Ureter (tissue), 1 donor: ENCODE measurements around the gene PSMD2. TPM values are rescaled to one million over a fixed set of nuclear protein-coding genes. Genes with fewer than 3 reads are reported as not detected.
"Not testable (repeated sequence)": the region's sequence is repeated elsewhere in the genome, so short reads cannot be mapped to it uniquely, and the experiment has no call there.

Source experiments
- DNase-seq: peaks from one replicate; pipeline ENCODE4 v3.0.0-alpha.2; 2020; ENCODE audit warnings: low spot score
- total RNA-seq: library from RNA; stranded (reverse); gene quantifications from one replicate; pipeline ENCODE4 v1.2.4, GENCODE V29; 2023
- donor health status: DM: yes; HTN: yes; CAD: no.

Gene PSMD2
- 136 TPM for total RNA-seq

DNA sequence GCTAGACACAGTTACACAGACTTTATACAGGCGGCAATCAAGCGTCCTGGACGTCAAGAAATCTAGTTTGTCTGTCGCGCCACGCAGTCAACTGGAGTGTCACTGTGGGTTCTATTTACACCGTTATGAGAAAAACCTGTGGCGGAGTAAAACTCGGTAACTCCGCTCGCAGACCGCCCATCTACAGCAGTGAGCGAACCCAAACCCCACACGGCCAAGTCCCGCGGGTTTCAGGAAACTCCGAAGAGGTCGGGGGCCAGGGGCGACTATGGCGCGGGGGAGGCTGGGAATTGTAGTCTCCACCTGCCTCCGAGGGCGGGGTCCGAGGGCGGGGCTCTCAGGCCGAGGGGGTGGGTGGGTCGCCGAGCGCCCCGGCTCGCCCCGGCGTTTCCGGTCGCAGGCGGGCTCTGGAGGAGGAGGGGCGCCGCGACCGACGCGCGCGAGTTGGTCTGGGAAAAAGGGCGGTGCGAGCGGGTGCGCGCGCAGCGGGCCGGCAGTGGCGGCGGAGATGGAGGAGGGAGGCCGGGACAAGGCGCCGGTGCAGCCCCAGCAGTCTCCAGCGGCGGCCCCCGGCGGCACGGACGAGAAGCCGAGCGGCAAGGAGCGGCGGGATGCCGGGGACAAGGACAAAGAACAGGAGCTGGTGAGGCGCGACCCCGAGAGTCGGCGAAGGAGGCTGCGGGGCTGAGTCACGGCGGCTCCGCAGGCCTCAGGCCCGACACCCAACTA, at the start of gene PSMD2:
PSMD2 (plus strand) TSS at position 483 of the 729 bp plus-strand sequence; CDS start at position 509, 26 bp downstream.
- DNase-seq: peak; percentile 98

DNA sequence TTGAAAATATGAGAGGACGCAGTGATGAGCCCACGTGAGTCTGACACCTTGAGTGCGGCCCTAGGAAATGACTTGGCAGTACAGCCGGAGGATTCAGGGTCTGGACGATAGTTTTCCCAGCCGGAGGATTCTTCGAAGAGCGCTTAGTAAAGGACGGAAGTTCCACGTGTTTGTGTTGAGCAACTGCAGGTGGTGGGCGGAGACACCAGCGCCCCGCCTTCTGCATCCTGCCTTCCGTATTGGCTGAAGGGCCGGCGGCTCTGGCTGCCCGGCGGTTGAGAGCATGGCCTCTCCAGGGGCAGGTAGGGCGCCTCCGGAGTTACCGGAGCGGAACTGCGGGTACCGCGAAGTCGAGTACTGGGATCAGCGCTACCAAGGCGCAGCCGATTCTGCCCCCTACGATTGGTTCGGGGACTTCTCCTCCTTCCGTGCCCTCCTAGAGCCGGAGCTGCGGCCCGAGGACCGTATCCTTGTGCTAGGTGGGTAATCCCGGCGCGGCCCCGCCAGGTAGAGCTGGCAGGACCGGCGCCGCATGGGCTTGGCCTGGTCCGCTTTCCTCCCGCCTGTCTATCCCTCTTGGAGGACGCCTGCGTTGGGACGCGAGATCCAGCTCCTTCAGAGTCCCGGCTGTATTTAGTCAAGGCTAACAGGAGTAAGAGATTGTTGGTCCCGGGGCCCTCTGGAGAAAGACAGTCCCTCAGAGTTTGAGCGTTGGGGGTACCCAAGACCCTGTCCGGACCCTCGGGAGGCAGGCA, 49.5 kb upstream of the PSMD2 start, which contains the start of gene EEF1AKMT4:
EEF1AKMT4 (plus strand) TSS at position 261 of the 755 bp plus-strand sequence; CDS start at position 284, 23 bp downstream.
- DNase-seq: peak; percentile 96

DNA sequence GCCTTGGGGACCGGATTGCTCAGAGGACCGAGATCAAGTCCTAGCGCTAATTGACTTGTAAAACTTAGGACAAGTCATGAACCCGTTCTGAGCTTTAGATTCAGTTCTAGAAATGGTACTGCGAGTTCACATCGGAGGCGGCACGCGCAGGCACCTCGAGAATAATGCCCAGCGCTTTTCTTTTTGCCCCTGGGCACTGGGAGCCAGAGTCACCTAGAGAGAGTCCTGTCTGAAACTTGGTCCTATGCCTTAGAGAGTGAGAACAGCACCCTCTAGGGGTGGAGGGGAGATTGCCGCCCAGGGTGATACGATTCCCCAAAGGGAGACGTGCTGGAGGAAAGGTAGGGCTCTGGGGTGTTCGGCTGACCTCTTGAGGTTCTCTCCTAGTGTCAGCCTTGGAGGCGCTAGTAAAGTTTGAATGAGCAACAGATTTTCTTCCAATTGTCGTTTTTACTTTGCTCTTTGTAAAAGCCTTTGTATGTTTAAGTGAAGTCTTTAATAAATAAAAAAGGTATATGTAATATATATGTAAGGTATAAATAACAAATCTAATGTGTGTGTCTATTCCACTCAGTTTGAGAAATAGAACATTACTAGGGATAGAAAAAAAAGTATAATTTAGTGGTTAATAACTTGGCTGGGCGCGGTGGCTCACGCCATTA, 48.7 kb upstream of the PSMD2 start:
- peak; percentile 90 for DNase-seq

DNA sequence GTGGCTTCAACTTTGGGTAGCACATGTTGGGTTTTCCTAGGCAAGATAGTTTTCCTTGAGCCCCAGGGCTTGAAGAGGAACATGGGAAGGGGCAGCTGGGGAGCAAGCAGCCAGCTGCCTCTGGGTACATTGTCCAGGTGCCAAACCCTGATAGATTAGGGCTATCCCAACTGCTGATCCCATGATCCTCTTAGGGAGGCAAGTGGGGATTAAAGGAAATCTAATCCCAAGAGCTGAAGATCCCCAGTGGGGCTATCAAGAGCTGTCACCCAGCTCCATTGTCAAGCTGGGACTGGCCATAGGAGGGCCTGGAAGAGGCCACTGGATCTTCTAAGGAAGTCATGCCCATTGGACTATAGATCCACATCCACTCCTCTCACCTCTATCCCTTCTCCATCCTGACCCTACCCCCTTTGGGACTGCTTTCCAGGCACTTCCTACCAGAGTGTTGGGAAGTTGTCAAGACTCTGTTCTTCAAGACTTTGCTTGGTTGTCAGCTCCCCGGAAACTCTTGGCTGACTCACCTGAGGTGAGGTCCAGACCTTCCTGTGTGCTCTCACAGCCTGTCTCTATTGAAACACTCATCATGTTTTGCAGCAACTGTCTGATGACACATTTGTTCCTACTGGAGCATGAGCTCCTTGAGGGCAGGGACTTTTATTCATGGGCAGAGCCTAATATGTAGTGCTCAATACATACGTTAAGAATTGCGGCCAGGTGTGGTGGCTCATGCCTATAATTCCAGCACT, 43.6 kb upstream of the PSMD2 start:
- DNase-seq: no peak

DNA sequence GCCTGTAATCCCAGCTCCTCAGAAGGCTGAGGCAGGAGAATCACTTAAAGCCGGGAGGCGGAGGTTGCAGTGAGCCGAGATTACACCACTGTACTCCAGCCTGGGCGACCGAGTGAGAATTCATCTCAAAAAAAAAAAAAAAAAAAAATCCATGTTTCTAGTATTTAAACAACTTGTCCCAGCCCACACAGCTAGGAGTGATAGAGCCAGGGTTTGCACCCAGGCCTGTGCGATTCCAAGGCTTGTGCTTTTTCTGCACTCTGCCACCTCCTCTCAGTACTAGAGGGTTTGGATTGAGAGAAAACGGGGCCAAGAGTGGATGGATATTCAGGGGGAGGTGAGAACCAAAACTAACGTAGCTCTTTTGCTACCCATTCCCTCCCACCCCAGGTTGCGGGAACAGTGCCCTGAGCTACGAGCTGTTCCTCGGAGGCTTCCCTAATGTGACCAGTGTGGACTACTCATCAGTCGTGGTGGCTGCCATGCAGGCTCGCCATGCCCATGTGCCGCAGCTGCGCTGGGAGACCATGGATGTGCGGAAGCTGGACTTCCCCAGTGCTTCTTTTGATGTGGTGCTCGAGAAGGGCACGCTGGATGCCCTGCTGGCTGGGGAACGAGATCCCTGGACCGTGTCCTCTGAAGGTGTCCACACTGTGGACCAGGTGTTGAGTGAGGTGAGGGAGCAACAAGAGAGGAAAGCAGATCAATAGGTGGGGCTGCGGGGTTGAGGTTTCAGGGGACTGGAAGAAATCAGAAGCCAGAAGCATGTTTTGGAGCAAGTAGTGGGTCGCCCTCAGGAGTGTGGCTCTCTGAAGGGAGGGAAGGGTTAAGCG, 41.7 kb upstream of the PSMD2 start:
- no peak for DNase-seq

DNA sequence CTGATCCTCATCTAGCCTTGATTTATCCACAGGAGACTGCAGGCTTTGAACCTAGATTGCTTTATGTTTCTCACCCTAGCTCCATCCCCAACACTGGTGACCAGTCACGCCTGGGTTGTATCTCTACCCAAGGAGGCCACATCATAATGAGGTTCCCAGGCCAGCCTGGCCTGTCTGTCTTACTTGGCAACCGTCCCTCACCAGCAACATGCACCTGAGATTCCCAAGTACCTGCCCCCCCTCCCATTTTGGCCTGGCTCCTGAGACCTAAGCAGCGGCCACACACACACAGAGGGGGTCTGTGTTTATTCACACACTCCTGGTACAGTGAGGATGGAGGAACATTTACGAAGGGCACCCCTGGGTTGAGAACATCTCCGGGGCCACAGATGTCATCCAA, 40.1 kb upstream of the PSMD2 start:
- no peak for DNase-seq

DNA sequence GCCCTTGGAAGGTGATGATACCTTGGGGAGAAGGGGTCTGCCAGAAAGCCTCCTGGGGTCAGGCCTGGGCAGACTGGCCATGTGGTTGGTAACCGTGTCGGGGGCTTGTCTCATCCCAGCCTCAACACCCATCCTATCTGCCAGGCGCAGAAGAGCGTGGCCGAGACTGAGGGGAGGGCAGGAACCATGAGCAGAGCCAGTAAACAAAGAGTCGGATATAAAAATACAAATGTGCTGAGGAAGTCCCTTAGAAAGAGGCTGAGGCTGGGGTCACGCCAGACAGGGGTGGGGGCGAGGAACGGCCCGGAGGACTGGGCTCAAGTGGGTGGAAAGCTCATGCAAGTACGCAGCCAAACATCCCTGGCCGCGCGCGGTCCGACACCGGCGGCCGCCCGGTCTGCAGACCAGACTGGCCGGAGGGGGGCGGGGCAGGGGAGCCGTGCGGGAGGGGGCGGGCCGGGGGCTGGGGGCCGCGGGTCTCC, 39.6 kb upstream of the PSMD2 start:
- DNase-seq: no peak

DNA sequence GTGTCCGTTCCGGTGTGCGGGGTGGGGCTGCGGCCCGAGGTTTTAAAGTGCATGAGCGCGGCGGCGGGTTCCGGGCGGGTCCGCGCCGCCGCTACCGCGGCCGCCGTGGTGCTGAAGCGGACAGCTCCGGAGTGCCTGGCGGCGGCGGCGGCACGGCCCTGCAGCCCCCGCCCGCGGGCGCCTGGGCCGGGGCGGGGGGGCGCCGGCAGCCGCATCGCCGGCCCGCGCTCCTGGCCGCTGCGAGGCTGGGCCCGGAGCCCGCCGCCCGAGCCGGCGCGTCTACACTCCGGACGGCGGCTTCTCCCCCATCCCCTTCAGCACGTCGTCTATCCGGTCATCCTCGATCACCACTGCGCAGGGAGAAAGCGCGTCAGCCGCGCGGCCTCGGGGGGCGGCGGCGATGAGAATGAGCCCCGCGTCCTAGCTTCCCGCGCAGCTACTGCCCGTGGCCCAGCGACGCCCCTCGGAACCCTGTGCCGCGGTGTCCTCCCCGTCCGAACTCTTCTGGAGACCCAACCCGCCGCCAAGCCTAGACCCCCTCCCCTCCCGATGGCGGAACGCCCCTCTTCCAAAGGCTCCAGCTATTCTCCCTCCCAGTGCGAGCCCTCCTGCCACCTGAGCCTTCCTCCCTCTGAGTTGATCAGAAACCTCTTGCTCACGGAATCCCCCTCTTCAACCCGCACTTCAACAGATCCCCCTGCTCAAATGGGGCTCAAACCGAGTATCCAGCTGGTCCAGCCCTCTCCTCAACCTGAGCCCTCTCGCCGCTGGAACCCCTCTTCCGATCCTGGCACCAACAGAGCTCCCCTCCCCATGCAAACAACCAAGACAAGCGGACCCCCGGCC, 38.9 kb upstream of the PSMD2 start:
- DNase-seq: no peak

DNA sequence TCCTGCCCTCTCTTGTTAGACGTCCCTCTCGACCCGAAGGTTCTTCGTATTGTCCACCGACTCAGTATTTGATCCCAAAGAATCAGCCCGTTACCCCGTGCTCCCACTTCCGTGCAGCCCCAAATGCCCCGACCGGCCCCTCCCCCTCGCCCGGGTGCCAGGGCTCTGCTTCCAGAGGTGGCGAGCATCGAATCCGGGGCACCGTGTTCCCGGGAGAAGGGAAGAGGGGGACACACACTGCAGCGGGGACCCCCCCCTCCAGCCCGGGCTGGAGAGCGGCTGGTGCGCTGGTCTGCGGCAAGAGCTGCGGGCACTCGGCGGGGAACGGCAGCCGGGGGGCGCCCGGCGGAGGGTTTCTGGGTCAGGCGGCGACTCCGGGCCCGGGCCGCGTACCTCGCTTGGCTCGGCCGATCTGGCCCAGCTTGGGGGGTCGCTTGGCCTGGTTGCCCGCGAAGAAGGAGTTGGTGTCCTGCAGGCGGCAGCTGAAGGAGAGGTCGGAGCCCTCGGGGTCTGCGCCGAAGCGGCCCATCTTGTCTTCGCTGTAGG, 38.2 kb upstream of the PSMD2 start:
- no peak for DNase-seq

DNA sequence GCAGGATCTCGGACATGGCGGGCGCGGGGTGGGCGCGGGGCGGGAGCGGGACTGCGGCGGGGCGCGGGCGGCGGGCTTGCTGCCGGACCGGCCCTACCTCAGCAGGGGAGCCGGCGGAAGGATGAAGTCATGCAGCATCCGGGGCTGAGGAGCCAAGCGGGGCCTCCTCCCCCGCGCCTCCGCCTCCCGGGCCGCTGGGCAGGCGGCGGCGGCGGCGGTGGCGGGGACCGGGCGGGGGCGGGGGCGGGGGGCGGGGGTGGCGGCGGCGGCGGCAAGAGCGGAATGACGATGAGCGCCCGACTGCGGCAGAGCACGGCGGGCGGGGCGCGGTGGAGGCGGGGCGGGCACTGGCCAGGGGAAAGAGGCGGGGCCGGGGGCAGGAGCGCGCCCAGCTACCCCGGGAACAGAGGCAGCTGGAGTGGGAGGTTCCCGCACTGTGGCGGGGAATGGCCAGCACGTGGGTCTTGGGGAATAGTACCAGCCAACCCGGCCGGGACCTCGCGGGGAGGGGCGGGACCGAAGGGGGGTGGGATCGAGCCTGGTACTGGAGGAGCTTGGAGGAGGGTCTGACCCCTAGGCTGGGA, 37.7 kb upstream of the PSMD2 start, which contains the start of gene CAMK2N2:
CAMK2N2 (minus strand) TSS at position 284 of the 584 bp plus-strand sequence; CDS start at position 16, 268 bp downstream.
- no peak for DNase-seq

DNA sequence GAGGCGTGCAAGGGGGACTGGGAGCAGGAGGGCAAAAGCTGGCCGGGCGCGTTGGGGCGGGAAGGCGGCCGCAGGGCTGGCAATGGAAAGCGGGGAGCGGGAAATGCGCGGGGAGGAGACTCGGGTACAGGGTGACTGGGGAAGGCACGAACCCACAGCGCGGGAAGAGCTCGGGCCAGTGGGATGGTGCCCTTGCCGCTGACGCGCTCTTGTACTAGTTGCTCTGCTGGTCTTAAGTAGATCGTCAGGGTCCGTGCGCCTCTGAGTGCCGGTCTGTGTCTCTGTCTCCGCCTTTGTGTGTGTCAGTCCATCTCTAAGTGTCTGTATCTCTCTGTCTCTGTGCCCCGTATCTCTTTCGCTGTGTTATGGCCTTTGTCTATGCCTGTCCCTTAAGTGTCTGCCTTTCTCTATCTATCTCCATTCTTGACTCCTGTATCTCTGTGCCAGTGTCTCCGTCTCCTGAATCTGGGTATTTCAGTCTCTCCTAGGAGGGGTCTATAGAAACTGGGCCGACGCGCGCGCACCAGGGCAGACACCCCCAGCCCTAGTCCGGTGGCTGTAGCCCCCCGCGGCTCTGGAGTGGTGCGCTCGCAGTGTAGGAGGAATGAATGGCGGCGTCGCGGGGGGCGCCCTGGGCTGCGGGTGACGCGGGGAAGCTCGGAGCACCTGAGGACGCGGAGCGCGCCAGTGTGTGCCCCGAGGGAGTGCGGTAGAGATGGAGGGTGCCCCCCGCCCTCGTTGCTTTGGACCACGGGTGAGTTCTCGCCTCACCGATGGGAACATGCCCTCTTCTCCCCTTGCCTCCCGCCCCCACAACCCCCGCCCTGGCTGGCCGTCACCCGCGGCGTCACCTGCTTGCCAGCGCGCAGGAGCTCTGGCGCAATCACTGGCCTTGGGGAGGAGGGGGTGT, 36.9 kb upstream of the PSMD2 start:
- DNase-seq: no peak

DNA sequence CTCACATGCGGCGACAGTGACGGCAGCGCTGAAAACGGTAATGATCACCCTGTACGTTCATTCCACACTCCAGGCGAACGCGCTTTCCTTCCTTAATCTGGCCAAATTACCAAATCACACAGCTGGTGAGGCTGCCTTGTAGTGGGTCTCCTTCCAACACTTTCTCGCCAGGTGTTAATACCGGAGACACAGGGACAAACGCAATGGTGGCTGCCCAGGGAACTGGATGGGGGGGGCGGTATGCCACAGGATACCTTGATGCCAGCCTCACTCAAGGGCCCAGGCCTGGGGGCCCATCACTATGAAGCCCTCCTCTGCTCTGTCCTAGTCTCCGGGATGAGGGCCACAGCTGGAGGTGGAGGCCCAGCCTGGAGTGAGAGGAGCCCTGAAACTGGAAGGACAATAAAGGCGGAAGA, 36.3 kb upstream of the PSMD2 start:
- DNase-seq: no peak

DNA sequence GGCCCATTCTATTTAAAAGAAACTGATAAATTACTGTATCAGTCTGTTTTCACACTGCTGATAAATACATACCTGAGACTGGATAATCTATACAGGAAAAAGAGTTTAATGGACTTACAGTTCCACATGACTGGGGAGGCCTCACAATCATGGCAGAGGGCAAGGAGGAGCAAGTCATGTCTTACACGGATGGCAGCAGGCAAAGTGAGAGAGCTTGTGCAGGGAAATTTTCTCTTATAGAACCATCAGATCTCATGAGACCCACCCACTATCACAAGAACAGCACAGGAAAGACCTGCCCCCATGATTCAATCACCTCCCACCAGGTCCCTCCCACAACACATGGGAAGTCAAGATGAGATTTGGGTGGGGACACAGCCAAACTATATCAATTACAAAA, 31.8 kb upstream of the PSMD2 start:
- DNase-seq: not testable (repeated sequence)

DNA sequence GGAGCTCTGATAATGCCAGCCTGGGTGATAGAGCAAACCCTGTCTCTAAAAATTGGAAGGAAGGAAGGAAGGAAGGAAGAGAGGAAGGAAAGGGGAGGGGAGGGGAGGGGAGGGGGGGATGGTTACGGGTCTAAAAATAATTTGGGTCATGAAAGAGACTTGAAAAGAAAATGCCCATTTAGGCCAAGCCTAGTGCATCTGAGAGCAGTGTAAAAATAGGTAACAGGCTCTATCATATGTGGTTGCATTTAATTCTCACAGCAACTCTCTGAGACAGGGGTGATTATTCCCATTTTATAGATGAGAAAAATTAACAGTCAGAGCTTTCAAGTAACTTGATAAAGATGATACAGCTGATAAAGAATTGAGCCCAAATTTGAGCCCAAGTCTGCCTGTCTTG, 26.8 kb upstream of the PSMD2 start:
- DNase-seq: no peak

DNA sequence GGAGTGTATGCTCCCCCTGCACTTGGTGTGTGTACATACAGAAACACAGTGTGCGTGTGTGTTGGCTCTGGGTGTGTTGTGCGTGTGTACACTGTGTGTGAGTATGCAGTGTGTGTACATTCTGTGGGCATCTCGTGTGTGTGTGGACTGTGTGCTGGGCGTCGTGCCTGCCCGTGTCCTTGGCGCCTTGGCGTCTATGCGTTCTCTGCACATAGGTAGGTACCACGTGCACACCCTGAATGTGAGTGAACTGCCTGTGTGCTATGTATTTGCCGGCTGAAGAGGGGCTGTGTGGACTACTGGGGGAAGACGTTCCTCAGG, 23.7 kb upstream of the PSMD2 start:
- no peak for DNase-seq

DNA sequence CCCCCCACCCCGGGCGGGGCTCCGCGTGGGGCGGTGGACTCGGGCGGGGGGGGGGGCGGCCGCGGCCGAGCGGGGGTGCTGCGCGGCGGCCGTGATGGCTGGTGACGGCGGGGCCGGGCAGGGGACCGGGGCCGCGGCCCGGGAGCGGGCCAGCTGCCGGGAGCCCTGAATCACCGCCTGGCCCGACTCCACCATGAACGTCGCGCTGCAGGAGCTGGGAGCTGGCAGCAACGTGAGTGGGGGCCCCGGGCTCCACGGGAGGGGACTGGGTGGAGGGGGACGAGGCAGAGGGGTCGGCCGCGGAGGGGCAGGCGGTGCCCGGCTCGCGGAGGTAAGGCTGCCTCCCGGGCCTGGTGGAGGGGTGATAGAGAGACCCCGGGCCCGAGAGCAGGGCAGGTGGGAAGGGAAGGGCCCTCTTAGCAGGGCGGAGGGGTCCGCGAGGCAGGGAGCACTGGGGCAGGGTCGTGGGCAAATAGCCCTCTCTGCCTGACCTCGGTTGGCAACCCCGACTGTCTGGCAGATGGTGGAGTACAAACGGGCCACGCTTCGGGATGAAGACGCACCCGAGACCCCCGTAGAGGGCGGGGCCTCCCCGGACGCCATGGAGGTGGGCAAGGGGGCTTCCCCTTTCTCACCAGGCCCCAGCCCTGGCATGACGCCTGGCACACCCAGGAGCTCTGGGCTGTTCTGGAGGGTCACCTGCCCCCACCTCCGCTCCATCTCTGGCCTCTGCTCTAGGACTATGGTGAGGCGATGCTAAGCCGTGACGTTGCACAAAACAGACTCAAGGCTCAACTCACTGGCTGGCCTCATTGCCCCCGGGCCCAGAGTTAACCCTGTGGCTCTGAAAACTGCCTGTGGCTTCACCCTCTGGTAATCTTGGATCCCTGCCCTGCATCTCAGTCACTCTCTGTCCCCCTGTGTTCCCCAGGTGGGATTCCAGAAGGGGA, 22.8 kb upstream of the PSMD2 start, which contains the start of gene ECE2:
ECE2 (plus strand) TSS at position 62 of the 950 bp plus-strand sequence; CDS start at position 194, 132 bp downstream.
- DNase-seq: no peak

DNA sequence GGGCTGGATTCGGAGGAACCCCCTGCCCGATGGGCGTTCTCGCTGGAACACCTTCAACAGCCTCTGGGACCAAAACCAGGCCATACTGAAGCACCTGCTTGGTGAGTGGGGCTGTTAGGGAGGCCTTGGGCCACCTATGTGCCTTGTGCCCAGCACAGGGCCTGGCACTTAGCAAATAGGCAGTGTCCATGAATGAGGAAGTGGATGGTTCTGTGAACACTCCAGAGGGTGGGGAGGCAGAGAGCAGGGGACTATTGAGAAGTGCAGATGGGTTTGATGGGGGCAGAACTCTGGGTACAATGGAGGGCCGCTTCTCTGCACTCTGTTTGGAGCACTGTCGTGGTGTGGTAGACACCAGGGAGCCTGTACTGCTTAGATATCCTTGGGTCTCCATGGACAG, 21.7 kb upstream of the PSMD2 start:
- DNase-seq: no peak
